Measurements from ENCODE around the gene MGLL.
A peak's percentile ranks its signal among the peaks of the same experiment; 100 is the strongest.

MGLL gene

GRCh38 chr3:127814325-127814781 is 8.0 kb downstream of the MGLL start:
- no peak overlapping the region for H4K12ac ChIP-seq (ENCODE audit: low read depth, low read length)
- no peak overlapping the region for H2AFZ ChIP-seq (ENCODE audit: insufficient read depth, low read length, poor library complexity)
- H3K4me2 ChIP-seq (ENCODE audit: low read length), result no peak overlapping the region
- H3K23ac ChIP-seq (ENCODE audit: low read length), result no peak overlapping the region
- no peak overlapping the region for H3K4me3 ChIP-seq (ENCODE audit: low read depth, low read length)
- no peaks in the 10 kb centered on the region for H3K27me3 ChIP-seq (ENCODE audit: insufficient read depth, low read length)
- peaks cover 15% of the 10 kb centered on the region for H3K79me1 ChIP-seq (ENCODE audit: low read length)
- no peak overlapping the region for H2AK5ac ChIP-seq (ENCODE audit: low read length)
- no peak overlapping the region for H3K18ac ChIP-seq (ENCODE audit: low read length)
- peak overlapping the region; percentile 16 for H2BK12ac ChIP-seq (ENCODE audit: low read length)
- H2BK120ac ChIP-seq (ENCODE audit: insufficient read depth, low read length, poor library complexity), result no peak overlapping the region
- H3K14ac ChIP-seq (ENCODE audit: low read length), result no peak overlapping the region
- H4K91ac ChIP-seq (ENCODE audit: low read depth, low read length), result no peak overlapping the region
- H3K27ac ChIP-seq (ENCODE audit: low read depth, low read length), result no peak overlapping the region
- H3K79me2 ChIP-seq (ENCODE audit: control insufficient read depth, insufficient read depth, low read length, poor library complexity), result peaks cover 2% of the 10 kb centered on the region
- no peak overlapping the region for H2BK5ac ChIP-seq (ENCODE audit: low read depth, low read length, poor library complexity)
- WGBS (ENCODE audit: extremely low coverage, insufficient coverage, insufficient read length), result no CpG with 5 or more reads among the region's 2 CpGs
- H3K9me3 ChIP-seq (ENCODE audit: insufficient read depth, low read depth, low read length), result peaks cover 2% of the 10 kb centered on the region
- DNase-seq, result no peak
- H3K4me1 ChIP-seq (ENCODE audit: control insufficient read depth in 1 of 2, insufficient read depth in 2 of 2, low read length in 2 of 2), result peaks cover 31 to 32% of the 10 kb centered on the region in 2 experiments
- no peak overlapping the region for H3K4ac ChIP-seq (ENCODE audit: low read depth, low read length)
- H3K36me3 ChIP-seq (ENCODE audit: control insufficient read depth in 1 of 2, insufficient read depth in 2 of 2, low read length in 2 of 2), result no peaks in the 10 kb centered on the region
- H3K9ac ChIP-seq (ENCODE audit: low read length), result no peak overlapping the region
- H4K8ac ChIP-seq (ENCODE audit: low read depth, low read length), result no peak overlapping the region

GRCh38 chr3:127812151-127812550 is 10.2 kb downstream of the MGLL start:
- no peak overlapping the region for H3K4ac ChIP-seq (ENCODE audit: low read depth, low read length)
- H2BK5ac ChIP-seq (ENCODE audit: low read depth, low read length, poor library complexity), result no peak overlapping the region
- H3K9me3 ChIP-seq (ENCODE audit: insufficient read depth, low read depth, low read length), result peaks cover 2% of the 10 kb centered on the region
- no peak overlapping the region for H3K4me3 ChIP-seq (ENCODE audit: low read depth, low read length)
- H3K79me1 ChIP-seq (ENCODE audit: low read length), result peaks cover 9% of the 10 kb centered on the region
- H3K27ac ChIP-seq (ENCODE audit: low read depth, low read length), result no peak overlapping the region
- no peak overlapping the region for H3K4me2 ChIP-seq (ENCODE audit: low read length)
- no peak overlapping the region for H2AK5ac ChIP-seq (ENCODE audit: low read length)
- peaks cover 2% of the 10 kb centered on the region for H3K79me2 ChIP-seq (ENCODE audit: control insufficient read depth, insufficient read depth, low read length, poor library complexity)
- peak overlapping the region; percentile 25 for H3K18ac ChIP-seq (ENCODE audit: low read length)
- H3K27me3 ChIP-seq (ENCODE audit: insufficient read depth, low read length), result no peaks in the 10 kb centered on the region
- no peak overlapping the region for H3K14ac ChIP-seq (ENCODE audit: low read length)
- H3K23ac ChIP-seq (ENCODE audit: low read length), result no peak overlapping the region
- no peak overlapping the region for H4K91ac ChIP-seq (ENCODE audit: low read depth, low read length)
- peaks cover 26% of the 10 kb centered on the region in 2 experiments for H3K4me1 ChIP-seq (ENCODE audit: control insufficient read depth in 1 of 2, insufficient read depth in 2 of 2, low read length in 2 of 2)
- no peak overlapping the region for H4K8ac ChIP-seq (ENCODE audit: low read depth, low read length)
- H2BK12ac ChIP-seq (ENCODE audit: low read length), result no peak overlapping the region
- H2BK120ac ChIP-seq (ENCODE audit: insufficient read depth, low read length, poor library complexity), result no peak overlapping the region
- peak; percentile 73 to 93 for DNase-seq
- no peak overlapping the region for H2AFZ ChIP-seq (ENCODE audit: insufficient read depth, low read length, poor library complexity)
- H4K12ac ChIP-seq (ENCODE audit: low read depth, low read length), result no peak overlapping the region
- no peaks in the 10 kb centered on the region for H3K36me3 ChIP-seq (ENCODE audit: control insufficient read depth in 1 of 2, insufficient read depth in 2 of 2, low read length in 2 of 2)
- H3K9ac ChIP-seq (ENCODE audit: low read length), result no peak overlapping the region

GRCh38 chr3:127811717-127812116 is 10.6 kb downstream of the MGLL start:
- WGBS (ENCODE audit: extremely low coverage, insufficient coverage, insufficient read length), result no CpG with 5 or more reads among the region's 3 CpGs
- peaks cover 2% of the 10 kb centered on the region for H3K79me2 ChIP-seq (ENCODE audit: control insufficient read depth, insufficient read depth, low read length, poor library complexity)
- H3K18ac ChIP-seq (ENCODE audit: low read length), result no peak overlapping the region
- no peak overlapping the region for H2AK5ac ChIP-seq (ENCODE audit: low read length)
- H3K4me2 ChIP-seq (ENCODE audit: low read length), result no peak overlapping the region
- no peaks in the 10 kb centered on the region for H3K36me3 ChIP-seq (ENCODE audit: control insufficient read depth in 1 of 2, insufficient read depth in 2 of 2, low read length in 2 of 2)
- H4K12ac ChIP-seq (ENCODE audit: low read depth, low read length), result no peak overlapping the region
- no peak overlapping the region for H2BK5ac ChIP-seq (ENCODE audit: low read depth, low read length, poor library complexity)
- no peak overlapping the region for H3K9ac ChIP-seq (ENCODE audit: low read length)
- no peak overlapping the region for H2AFZ ChIP-seq (ENCODE audit: insufficient read depth, low read length, poor library complexity)
- H4K8ac ChIP-seq (ENCODE audit: low read depth, low read length), result no peak overlapping the region
- no peak overlapping the region for H3K23ac ChIP-seq (ENCODE audit: low read length)
- H2BK120ac ChIP-seq (ENCODE audit: insufficient read depth, low read length, poor library complexity), result no peak overlapping the region
- no peak overlapping the region for H3K4ac ChIP-seq (ENCODE audit: low read depth, low read length)
- peaks cover 5% of the 10 kb centered on the region for H3K79me1 ChIP-seq (ENCODE audit: low read length)
- H3K4me1 ChIP-seq (ENCODE audit: control insufficient read depth in 1 of 2, insufficient read depth in 2 of 2, low read length in 2 of 2), result peaks cover 21 to 22% of the 10 kb centered on the region in 2 experiments
- H3K14ac ChIP-seq (ENCODE audit: low read length), result no peak overlapping the region
- peaks cover 2% of the 10 kb centered on the region for H3K9me3 ChIP-seq (ENCODE audit: insufficient read depth, low read depth, low read length)
- no peak overlapping the region for H3K4me3 ChIP-seq (ENCODE audit: low read depth, low read length)
- H3K27me3 ChIP-seq (ENCODE audit: insufficient read depth, low read length), result no peaks in the 10 kb centered on the region
- no peak for DNase-seq
- H4K91ac ChIP-seq (ENCODE audit: low read depth, low read length), result no peak overlapping the region
- no peak overlapping the region for H3K27ac ChIP-seq (ENCODE audit: low read depth, low read length)
- H2BK12ac ChIP-seq (ENCODE audit: low read length), result no peak overlapping the region

GRCh38 chr3:127809611-127810010 is 12.7 kb downstream of the MGLL start:
- Histone ChIP-seq H3K79me1 (ENCODE audit: low read length) (no peaks in the 10 kb centered on the region), H3K27me3 (ENCODE audit: insufficient read depth, low read length) (no peaks in the 10 kb centered on the region), H4K12ac (ENCODE audit: low read depth, low read length) (no peak overlapping the region), H3K23ac (ENCODE audit: low read length) (no peak overlapping the region), H3K9ac (ENCODE audit: low read length) (no peak overlapping the region), H4K91ac (ENCODE audit: low read depth, low read length) (no peak overlapping the region), H3K4me2 (ENCODE audit: low read length) (no peak overlapping the region), H4K8ac (ENCODE audit: low read depth, low read length) (no peak overlapping the region), H3K4ac (ENCODE audit: low read depth, low read length) (no peak overlapping the region), H3K4me1 (ENCODE audit: control insufficient read depth in 1 of 2, insufficient read depth in 2 of 2, low read length in 2 of 2) (peaks cover 13 to 17% of the 10 kb centered on the region in 2 experiments), H2BK12ac (ENCODE audit: low read length) (no peak overlapping the region), H3K9me3 (ENCODE audit: insufficient read depth, low read depth, low read length) (peaks cover 2% of the 10 kb centered on the region), H3K4me3 (ENCODE audit: low read depth, low read length) (no peak overlapping the region), H2AFZ (ENCODE audit: insufficient read depth, low read length, poor library complexity) (no peak overlapping the region), H3K36me3 (ENCODE audit: control insufficient read depth in 1 of 2, insufficient read depth in 2 of 2, low read length in 2 of 2) (no peaks in the 10 kb centered on the region), H2AK5ac (ENCODE audit: low read length) (no peak overlapping the region), H3K18ac (ENCODE audit: low read length) (no peak overlapping the region), H3K27ac (ENCODE audit: low read depth, low read length) (no peak overlapping the region), H2BK120ac (ENCODE audit: insufficient read depth, low read length, poor library complexity) (no peak overlapping the region), H2BK5ac (ENCODE audit: low read depth, low read length, poor library complexity) (no peak overlapping the region), H3K79me2 (ENCODE audit: control insufficient read depth, insufficient read depth, low read length, poor library complexity) (peaks cover 2% of the 10 kb centered on the region), H3K14ac (ENCODE audit: low read length) (no peak overlapping the region)
- no CpG with 5 or more reads among the region's 2 CpGs for WGBS (ENCODE audit: extremely low coverage, insufficient coverage, insufficient read length)
- DNase-seq, result peak; percentile 91 to 95

All from trophoblast cell (in vitro differentiated cells and primary cell).